Uterus (tissue), 2 donors: Measurements from ENCODE around the gene JAG1.

ENCODE experiments used
- POLR2A ChIP-seq, 2 donors: fragments of 450-650 bp; IDR thresholded peaks; one replicate each; pipeline ENCODE4 v1.6.1; 2016; ENCODE audit warnings: antibody characterized with exemption in 2 of 2, mild to moderate bottlenecking in 1 of 2, moderate library complexity in 1 of 2
- TF ChIP-seq, protein P1 (sequence below), 4 experiments: fragments of 200-600 bp in 2 of 4; fragments of 450-650 bp in 2 of 4; sonication (generic) in 2 of 4; IDR thresholded peaks; one replicate each; pipeline ENCODE4 v1.5.1; 2016 to 2019; ENCODE audit warnings: antibody characterized with exemption in 4 of 4, mild to moderate bottlenecking in 2 of 4, moderate library complexity in 1 of 4

DNA sequence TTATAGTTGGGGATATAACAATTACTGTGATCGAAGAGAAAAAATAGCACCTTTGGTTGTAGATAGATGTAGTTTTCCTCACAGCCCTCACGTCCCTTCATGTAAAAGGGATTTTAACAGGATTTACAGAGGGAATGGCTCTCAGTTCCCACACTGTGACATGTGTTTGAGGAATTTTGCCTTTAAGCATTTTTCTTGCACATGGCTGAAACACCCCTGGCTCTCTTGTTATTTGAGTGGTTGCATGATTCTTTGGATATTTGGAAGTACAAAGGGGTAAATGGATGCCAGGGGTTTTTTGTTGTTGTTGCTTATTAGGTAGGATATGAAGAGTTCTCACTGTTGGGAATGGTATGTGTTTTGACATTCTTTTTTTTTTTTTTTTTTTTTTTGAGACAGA lies 48.2 kb downstream of the JAG1 start:
- TF ChIP-seq, protein P1, sequence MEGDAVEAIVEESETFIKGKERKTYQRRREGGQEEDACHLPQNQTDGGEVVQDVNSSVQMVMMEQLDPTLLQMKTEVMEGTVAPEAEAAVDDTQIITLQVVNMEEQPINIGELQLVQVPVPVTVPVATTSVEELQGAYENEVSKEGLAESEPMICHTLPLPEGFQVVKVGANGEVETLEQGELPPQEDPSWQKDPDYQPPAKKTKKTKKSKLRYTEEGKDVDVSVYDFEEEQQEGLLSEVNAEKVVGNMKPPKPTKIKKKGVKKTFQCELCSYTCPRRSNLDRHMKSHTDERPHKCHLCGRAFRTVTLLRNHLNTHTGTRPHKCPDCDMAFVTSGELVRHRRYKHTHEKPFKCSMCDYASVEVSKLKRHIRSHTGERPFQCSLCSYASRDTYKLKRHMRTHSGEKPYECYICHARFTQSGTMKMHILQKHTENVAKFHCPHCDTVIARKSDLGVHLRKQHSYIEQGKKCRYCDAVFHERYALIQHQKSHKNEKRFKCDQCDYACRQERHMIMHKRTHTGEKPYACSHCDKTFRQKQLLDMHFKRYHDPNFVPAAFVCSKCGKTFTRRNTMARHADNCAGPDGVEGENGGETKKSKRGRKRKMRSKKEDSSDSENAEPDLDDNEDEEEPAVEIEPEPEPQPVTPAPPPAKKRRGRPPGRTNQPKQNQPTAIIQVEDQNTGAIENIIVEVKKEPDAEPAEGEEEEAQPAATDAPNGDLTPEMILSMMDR (IDR thresholded peaks at IDR 0.05), result no peak
- TF ChIP-seq POLR2A (IDR thresholded peaks at IDR 0.05), result no peak
